Colonic mucosa (tissue), 4 donors: ENCODE results near the gene OR51S1. TPM values are rescaled to one million over a fixed set of nuclear protein-coding genes. Genes with fewer than 3 reads are reported as not detected.

ENCODE experiments used
- DNase-seq: peaks from one replicate; pipeline ENCODE4 v3.0.0-alpha.2; 2020
- H3K27ac ChIP-seq: fragments of 200-600 bp; one replicate; pipeline ENCODE4 v1.8.0; 2021
- H3K27me3 ChIP-seq: fragments of 200-600 bp; one replicate; pipeline ENCODE4 v1.8.0; 2021
- H3K36me3 ChIP-seq: fragments of 200-600 bp; one replicate; pipeline ENCODE4 v1.8.0; 2021
- H3K4me1 ChIP-seq: fragments of 200-600 bp; one replicate; pipeline ENCODE4 v1.8.0; 2021; ENCODE audit warnings: mild to moderate bottlenecking
- H3K4me3 ChIP-seq: fragments of 200-600 bp; one replicate; pipeline ENCODE4 v1.8.0; 2021
- H3K9ac ChIP-seq, 2 donors: one replicate each; pipeline ENCODE4 v1.7.0; 2013; ENCODE audit warnings: control low read depth in 2 of 2, low read depth in 2 of 2, low read length in 2 of 2
- H3K9me3 ChIP-seq: fragments of 200-600 bp; one replicate; pipeline ENCODE4 v1.8.0; 2021
- intact Hi-C: fragments of 100-400 bp; cut with DNase I; formaldehyde crosslinking; loops from one replicate; pipeline ENCODE4 v1.14.1; 2022
- total RNA-seq, 2 donors: library from RNA; stranded (reverse); fragmentation: NEBNext Ultra II Directional in 1 of 2; extraction: Animal tissue kit (Norgen Biotek cat#: 25700) in 1 of 2; gene quantifications; one replicate each; pipeline ENCODE4 v1.2.1, GENCODE V29; 2021
- TF ChIP-seq, protein P1 (sequence below): fragments of 200-600 bp; IDR thresholded peaks from one replicate; pipeline ENCODE4 v1.8.0; 2022; ENCODE audit warnings: antibody characterized with exemption, mild to moderate bottlenecking
- donor health status: healthy.
- donor health status: DM: no; HTN: no; CAD: no.
- donor health status: DM: no; HTN: no; CAD: no.

Gene OR51S1
- total RNA-seq, 2 donors from 2014 or later, result not detected

- intact Hi-C loops, result no loop called here
- Histone ChIP-seq H3K4me1 (no peaks in the 10 kb centered on the region), H3K9me3 (no peaks in the 10 kb centered on the region), H3K9ac (no peak overlapping the region), H3K36me3 (no peaks in the 10 kb centered on the region), H3K4me3 (no peak overlapping the region), H3K27ac (no peak overlapping the region), H3K27me3 (no peaks in the 10 kb centered on the region)
- TF ChIP-seq, protein P1, sequence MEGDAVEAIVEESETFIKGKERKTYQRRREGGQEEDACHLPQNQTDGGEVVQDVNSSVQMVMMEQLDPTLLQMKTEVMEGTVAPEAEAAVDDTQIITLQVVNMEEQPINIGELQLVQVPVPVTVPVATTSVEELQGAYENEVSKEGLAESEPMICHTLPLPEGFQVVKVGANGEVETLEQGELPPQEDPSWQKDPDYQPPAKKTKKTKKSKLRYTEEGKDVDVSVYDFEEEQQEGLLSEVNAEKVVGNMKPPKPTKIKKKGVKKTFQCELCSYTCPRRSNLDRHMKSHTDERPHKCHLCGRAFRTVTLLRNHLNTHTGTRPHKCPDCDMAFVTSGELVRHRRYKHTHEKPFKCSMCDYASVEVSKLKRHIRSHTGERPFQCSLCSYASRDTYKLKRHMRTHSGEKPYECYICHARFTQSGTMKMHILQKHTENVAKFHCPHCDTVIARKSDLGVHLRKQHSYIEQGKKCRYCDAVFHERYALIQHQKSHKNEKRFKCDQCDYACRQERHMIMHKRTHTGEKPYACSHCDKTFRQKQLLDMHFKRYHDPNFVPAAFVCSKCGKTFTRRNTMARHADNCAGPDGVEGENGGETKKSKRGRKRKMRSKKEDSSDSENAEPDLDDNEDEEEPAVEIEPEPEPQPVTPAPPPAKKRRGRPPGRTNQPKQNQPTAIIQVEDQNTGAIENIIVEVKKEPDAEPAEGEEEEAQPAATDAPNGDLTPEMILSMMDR, result no peak
- DNase-seq, result no peak
Measured at GRCh38 chr11:4884361-4884760, 35.4 kb upstream of the OR51S1 start.

- no peaks in the 10 kb centered on the region for H3K36me3 ChIP-seq
- H3K9me3 ChIP-seq, result no peaks in the 10 kb centered on the region
- H3K4me3 ChIP-seq, result no peak overlapping the region
- no peaks in the 10 kb centered on the region for H3K4me1 ChIP-seq
- no peak overlapping the region for H3K9ac ChIP-seq
- TF ChIP-seq, protein P1, result no peak
- intact Hi-C loops, result no loop called here
- no peak overlapping the region for H3K27ac ChIP-seq
- no peaks in the 10 kb centered on the region for H3K27me3 ChIP-seq
- no peak for DNase-seq
Measured at GRCh38 chr11:4882543-4882942, 33.5 kb upstream of the OR51S1 start.

DNA sequence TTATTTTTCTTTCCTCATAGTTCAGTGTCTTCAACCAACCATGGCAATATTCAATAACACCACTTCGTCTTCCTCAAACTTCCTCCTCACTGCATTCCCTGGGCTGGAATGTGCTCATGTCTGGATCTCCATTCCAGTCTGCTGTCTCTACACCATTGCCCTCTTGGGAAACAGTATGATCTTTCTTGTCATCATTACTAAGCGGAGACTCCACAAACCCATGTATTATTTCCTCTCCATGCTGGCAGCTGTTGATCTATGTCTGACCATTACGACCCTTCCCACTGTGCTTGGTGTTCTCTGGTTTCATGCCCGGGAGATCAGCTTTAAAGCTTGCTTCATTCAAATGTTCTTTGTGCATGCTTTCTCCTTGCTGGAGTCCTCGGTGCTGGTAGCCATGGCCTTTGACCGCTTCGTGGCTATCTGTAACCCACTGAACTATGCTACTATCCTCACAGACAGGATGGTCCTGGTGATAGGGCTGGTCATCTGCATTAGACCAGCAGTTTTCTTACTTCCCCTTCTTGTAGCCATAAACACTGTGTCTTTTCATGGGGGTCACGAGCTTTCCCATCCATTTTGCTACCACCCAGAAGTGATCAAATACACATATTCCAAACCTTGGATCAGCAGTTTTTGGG is 33.0 kb upstream of the OR51S1 start, which contains the start of gene OR51T1:
Gene OR51T1 (plus strand): TSS at position 41 of the 641 bp plus-strand sequence. CDS start 0 bp downstream, at position 41.
- no peak within 1 kb of the TSS for H3K9ac ChIP-seq
- no peak within 1 kb of the TSS for H3K4me3 ChIP-seq
- no peaks in the 10 kb centered on the region for H3K36me3 ChIP-seq
- no peak within 1 kb of the TSS for H3K27ac ChIP-seq
- H3K9me3 ChIP-seq, result no peaks in the 10 kb centered on the region
- no peak for DNase-seq
- intact Hi-C loops, result no loop called here
- TF ChIP-seq, protein P1, result no peak
- H3K27me3 ChIP-seq, result no peaks in the 10 kb centered on the region
- H3K4me1 ChIP-seq, result no peaks in the 10 kb centered on the region

DNA sequence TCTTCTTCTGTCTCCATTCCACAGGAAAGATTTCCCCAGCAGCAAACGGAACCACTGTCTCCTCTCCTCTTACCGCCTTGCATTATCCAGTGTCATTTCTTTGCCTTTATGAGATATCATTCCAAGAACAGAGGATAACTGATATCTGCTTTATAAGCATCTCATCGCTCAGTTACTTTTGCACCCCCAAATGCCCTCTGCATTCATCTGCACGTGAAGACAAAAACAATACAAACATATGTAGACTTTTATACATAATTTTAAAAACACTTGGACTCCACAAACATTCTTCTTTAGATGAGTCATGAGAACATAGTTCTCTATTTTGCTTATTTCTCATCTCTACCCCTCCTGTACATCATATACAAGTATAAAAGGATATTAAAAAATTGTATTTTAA is 32.2 kb upstream of the OR51S1 start:
- no peaks in the 10 kb centered on the region for H3K4me1 ChIP-seq
- H3K36me3 ChIP-seq, result no peaks in the 10 kb centered on the region
- H3K27ac ChIP-seq, result no peak overlapping the region
- no peak overlapping the region for H3K9ac ChIP-seq
- TF ChIP-seq, protein P1, result no peak
- no peaks in the 10 kb centered on the region for H3K9me3 ChIP-seq
- intact Hi-C loops, result no loop called here
- H3K4me3 ChIP-seq, result no peak overlapping the region
- H3K27me3 ChIP-seq, result no peaks in the 10 kb centered on the region
- no peak for DNase-seq

DNA sequence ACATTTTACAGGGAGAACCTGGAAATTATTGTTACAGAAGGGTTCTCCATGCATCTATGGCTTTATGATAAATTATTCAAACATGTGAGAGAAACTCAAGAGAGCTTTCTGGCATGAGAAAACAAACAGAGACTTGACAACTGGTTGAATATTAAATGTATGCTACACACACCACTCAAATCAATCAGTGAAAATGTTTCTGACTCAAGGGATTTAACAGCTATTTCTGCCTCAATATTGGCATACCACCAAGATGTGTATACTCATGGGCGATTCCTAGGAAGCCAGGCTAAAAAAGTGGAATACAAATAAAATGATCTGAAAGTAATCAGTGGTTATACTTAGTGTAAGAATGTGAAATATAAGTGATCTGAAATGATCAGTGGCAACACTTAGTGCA is 16.8 kb upstream of the OR51S1 start:
- no peaks in the 10 kb centered on the region for H3K9me3 ChIP-seq
- DNase-seq, result no peak
- intact Hi-C loops, result no loop called here
- no peaks in the 10 kb centered on the region for H3K4me1 ChIP-seq
- no peak overlapping the region for H3K27ac ChIP-seq
- H3K4me3 ChIP-seq, result no peak overlapping the region
- H3K36me3 ChIP-seq, result no peaks in the 10 kb centered on the region
- H3K27me3 ChIP-seq, result no peaks in the 10 kb centered on the region
- TF ChIP-seq, protein P1, result no peak
- no peak overlapping the region for H3K9ac ChIP-seq
